ENCODE data around the gene HEG1.
A peak's percentile ranks its signal among the peaks of the same experiment; 100 is the strongest.

HEG1 gene

DNA sequence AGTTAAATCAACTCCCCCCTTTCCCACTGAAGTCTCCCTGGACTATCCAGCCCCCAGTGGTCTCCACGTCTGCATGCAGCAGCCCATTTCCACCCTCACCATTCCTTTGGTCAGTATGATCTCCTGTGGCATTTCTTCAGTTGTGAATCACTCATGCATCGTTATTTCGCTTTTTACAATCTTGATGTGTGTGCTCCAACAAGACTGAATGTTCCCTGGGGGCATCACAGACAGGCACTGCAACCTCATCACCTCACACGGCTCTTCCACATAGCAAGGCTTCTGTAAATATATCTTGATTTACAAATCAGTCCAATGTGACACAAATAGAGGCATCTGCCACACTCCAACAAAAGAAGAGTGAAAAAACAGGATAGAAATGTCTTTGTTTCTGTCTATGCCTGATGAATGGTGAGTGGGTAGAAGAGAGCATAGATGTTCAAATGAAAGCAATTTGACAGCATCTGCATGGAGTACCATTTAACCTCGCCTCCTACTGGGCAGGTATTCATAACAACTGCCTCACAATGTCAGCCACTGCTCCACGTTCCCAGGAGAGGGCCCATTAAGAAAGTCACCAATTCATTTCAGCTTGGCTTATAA, 5.2 kb downstream of the HEG1 start:
- DNase-seq, result peak in 1 of 51 donors; percentile 23

DNA sequence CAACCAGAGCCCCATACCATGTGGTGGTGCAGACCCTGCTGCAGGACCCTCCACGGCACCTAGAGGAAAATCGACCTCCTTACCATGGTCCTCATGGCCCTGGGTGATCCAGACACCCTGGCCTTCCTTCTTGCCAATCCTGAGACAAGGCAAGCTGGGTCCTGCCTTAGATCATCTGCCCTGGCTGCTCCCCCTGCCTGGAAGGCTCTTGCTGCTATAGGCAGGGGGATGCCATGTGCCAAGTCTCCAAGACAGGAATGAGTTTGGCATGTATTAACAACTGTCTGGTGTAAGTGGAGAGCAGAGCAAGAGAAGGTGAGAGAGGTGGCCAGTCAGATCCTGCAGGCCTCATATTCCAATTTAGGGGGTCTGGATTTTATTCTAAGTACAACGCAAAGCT, 7.5 kb downstream of the HEG1 start:
- no peak for DNase-seq

DNA sequence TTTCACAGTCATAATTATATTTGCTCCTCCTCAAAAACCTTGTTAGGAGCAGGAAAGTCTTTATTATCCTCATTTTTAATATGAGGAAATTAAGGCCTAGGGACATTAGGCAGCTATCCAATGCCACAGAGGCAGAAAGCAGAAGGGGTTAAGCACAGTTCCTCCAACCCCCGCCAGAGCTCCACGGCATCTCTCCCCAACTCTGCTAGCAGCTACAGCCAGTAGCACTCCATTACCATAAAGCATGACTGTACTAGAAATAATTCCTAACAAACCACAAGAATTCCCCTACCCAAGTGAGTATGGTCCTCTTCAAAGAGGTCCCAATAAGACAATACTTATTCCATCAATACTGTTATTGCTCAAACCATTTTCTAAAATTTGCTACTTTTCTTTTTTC, 9.8 kb downstream of the HEG1 start:
- no peak for DNase-seq

DNA sequence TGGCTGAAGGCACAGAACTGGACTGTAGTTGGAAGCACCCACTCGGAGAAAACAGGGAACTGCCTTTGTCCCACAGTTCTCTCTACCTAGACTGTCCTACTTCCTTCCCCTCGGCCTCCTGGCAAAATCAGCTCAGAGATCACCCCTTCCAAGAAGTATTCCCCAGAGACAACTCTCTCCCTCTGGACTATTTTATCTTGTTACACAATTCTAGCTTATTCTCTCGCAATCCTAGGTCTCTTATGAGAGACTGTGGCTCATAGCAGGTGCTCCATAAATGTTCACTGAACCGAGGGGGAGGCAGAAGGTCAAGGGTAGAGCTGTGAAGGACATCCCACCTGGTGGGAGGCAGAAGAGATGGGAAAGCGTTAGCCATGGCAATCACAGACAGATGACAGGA, 10.6 kb downstream of the HEG1 start:
- no peak for DNase-seq

DNA sequence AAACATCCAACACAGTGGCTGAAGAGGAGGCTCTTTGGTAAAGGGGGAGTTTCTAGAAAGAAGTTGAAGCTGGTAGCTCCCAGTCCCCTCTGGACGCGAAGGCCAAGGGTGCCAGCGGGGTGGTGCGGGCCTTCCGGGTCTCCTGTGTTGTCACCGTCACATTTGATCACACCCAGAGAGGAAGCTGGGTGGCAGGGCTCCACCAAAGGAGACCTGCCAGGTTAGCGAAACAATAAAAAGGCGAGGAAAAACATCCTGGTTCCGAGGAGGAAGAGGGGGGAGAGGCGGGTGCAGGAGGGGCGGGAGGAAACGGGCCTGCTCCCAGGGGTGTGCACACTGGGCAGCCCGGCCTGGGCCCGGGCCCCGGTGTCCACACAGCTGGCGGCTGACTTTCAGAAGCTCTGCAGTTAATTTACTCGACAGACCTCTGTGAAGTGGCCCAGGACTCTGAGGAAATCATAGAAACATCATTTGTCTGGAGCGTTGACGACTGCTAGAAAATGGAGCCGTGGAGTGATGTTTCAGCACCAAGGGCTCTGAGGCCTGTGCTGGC, 12.1 kb downstream of the HEG1 start:
- DNase-seq, result no peak

DNA sequence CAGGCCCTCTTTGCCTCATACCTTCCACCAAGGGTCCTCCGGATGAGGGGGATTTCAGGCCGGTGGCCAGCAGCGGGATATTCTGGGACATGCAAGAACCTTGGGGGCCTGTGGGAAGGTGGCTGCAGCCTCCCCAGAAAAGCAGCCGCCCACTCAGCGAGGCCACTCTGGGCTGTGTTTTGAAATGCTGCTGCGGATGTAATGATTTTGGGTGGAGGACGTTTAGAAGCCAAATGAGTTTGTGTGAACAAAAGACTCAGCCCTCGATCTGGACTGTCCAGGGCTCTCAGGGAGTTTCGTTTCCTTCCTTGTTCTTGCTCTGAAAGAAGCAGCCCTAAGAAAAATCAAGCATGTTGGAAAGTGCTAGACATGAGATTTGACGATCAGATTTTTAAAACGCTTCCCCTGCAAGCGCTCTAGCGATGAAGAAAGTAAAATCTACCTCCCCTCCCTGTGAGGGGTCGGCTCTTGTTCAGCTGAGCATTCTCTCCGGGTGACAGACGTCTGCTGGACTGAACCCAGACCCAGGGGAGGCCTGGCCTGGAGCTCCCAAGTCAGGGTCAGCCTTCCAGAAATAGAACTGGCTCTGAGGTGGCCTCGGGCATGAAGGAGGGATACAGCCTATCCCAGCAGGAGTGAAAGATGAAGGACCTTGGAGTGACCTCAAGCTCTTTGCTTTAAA, 12.9 kb downstream of the HEG1 start:
- peak in 4 of 51 donors; percentile 5 to 31 (median 20) for DNase-seq

DNA sequence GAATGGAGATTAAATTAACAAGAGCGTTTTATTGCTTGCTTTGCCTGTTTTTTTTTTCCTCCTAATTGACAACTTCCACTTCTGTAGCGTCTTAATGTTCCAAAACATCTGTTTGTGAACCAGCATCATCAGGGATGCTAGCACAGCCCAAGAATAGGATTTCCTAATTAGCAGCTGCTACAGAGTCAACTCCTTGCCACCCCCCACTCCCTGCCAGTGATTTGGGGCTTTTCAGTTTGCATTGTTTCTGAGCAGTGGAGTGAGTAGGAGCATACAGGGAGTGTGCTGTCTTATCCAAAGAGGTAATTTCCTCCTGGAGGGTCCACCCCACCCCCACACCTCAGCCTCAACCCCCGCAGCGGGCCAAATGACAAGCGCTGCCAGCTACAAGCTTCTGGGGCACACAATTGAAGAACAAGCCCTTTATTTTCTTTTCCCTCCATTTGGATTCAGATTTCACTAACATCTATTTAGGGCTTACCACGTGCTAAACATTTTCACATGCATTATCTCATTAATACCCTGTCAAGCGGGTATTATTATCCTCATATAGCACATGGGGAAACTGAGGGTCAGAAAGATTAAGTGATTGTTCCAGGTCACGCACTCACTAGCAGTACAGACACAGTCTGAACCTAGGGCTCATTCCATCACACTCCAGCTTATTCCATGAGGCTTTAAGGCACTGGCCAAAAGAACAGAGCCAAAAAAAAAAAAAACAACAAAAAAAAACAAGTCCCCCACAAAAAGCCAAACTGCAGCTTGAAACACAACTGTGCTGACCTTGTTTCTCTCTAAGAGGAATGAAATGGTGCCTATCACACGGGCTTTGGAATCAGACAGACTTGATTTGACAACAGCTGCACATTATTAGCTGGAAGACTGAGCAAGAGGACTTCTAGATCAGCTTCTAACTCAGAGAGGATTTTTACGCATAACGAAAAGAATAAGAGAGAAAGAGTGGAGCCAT, 16.4 kb downstream of the HEG1 start:
- peak in 12 of 51 donors; percentile 10 to 64 (median 30) for DNase-seq

DNA sequence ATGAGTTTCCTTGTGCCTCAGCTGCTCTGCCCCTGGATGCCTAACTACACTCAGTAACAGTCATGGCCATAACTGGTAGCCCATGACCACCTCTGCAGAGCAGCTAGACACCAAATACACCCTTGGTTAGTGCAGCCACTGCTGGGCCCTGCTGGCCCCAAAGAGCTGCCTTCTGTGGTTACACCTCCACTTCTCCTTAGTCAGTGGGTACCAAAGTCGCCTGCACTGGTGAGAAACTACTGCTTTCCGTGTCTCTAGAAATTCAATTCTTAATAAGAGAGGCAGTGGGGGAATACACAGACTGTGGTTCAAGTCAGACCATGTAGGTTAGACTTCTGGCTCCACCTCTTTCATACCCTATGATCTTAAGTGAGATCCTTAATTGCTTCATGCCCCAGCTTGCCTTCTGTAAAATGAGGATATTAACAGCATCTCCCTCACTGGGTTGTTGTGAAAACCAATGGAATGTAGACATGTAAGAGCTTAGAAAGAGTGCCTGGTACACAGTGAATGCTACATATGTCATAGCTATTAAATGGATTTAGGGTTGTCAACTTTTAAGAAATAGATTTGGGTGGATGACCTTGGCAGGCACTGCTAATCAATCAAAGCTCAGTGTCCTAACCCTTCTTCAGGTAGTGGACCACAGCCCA, 18.2 kb downstream of the HEG1 start:
- no peak for DNase-seq

DNA sequence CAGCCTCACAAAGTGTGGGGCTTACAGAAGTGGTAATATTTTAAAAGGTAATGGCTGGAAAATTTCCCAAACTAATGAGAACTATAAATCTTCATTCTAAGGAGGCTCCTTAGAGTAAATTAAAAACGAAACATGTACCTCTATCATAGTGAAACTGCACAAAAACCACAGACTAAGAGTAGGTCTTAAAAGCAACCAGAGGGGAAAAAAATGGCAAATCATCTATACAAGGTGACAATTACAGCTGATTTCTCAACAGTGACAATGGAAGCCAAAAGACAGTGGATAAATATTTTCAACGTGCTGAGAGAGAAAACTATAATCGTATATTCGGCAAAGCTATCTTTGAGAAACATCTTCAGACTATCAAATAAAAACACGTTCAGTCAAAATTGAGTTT, 20.6 kb downstream of the HEG1 start:
- DNase-seq, result no peak

DNA sequence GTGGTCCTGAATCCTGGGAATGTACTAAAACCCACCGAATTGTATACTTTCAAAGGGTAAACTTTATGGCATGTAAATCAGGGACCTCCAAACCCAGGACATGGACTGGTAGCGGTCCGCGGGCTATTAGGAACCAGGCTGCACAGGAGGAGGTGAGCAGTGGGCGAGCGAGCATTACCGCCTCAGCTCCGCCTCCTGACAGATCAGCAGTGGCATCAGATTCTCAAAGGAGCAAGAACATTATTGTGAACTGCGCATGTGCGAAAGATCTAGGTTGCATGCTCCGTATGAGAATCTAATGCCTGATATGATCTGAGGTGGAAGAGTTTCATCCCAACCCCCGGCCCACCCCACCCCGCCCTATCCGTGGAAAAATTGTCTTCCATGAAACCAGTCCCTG, 22.2 kb downstream of the HEG1 start:
- DNase-seq, result no peak

DNA sequence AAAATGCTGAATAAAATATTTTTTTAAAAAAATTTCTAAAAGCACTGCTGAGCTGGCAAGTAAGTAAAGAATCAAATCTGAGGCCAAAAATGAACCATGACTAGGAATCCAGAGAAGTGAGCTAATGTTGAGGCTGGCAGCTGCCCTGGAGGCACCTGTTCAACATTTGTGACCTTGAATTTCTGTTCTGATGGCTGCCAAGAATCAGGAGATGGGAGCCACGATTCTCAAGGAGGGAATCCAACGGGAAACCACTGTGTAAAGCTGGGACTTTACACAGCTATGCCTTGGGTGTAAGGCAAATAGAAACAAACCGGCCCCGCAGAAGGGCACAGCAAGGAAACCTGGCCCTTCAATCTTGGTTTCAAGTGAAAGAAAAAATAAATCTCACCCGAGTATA, 22.7 kb downstream of the HEG1 start:
- DNase-seq, result no peak

DNA sequence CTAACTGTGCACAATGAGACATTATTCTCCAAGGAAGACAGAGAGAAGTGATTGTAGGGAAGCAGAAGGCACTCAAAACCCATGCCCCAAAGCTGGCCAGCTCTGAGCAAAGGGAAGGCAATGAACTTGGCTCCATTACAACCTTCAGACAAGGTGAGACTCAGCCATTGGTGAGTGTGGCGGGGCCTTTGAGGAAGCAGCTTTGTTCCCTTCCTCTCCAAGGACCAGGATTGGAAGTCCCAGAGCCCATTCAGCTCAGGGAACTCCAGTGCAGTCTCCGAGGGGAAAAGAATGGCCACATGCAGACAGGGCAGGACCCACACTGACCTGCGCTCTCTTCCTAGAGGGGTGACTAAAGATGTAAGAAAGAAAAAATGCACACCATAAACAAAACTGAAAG, 23.1 kb downstream of the HEG1 start:
- no peak for DNase-seq

DNA sequence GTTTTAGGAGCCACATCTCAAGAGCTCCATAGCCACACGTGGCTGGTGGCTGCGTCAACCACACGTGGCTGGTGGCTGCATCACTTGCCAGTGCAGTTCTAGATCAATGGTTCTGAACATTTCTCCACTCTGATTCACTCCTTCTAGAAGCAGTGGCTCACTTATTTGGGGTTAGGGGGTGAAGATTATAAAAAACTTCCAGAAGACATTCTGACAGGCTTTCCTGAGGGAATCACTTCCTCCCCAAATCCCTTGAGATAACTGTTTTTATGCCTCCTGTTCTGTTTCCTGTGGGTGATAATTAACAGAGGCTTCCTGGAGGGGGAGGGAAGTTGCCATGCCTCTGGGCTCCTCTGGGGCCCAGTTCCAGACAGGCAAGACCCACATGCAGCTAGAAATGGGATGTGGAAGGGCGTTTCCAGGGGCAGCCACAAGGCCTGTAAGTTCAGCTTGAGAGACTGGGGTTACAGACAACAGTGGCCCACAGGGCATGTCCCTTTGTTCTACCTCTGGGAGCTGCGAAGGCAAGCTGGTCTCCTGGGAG, 23.6 kb downstream of the HEG1 start:
- no peak for DNase-seq

DNA sequence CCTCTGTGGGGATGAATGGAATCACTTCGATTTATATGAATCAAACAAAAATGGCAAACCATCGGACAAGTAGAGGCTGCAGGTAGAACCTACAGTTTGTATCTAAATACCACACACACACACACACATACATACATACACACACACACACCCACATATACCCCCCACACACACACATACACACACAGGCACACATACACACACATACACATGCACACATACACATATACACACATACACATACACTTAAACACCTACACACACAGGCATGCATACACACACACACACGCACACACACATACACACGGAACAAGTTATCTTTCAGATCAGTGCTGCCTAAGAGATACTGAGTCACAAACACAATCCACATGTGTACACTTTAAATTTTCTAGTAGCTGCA, 24.3 kb downstream of the HEG1 start:
- DNase-seq, result no peak

DNA sequence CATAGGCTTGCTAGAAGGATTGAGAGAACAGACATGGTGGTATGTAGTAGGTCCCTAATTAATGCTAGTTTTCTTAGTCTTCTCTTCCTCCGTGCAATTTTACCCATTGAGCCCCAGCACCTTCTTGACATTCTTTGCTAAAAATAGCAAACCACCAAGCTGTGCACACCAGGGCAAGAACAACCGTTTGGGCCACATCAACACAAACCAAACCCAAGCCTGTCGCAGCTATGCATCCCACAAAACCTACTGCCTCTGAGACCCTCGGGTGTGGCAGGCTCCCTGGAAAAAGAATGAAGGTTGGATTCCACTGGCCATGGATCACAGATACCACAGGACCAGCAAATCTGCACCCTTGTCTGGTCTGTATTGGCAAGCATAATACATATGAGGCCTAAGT, 27.1 kb downstream of the HEG1 start:
- no peak for DNase-seq

DNA sequence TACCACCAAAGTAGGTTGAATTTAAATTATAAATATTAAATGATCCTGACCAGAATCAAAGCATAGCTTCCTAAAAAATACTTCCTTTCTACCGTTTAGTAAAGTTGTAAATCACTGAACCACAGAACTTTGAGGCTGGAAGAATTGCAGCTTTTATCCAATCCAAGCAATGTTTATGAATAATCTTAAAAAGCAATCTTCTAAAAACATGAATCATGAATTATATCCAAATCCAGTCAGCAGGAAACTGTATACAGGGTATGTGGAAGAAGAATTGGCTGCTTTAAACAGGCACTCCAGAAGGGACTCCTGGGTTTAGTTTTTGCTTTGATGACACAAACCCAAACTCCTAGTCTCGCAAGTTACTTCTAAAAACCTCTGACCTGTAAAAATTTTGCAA, 30.2 kb downstream of the HEG1 start:
- DNase-seq, result no peak

DNA sequence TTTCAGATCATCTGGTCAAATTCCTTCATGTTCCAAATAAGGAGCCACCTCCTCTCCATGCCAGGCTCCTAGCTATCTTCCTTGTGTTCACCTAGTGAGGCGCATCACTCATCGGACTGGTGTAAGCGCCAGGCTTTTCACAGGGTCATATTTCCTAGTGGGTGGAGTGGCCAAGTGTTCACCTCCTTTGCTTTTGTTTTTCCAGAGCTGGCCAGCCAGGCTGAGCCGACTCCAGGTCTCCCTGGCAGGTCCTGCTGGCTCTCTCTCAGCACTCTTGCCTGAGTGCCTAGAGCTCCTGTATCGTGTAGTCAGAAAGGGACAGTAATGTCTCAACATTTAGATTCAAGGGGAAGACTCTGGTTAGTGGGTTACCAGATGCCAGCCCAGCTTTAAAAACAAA, 31.0 kb downstream of the HEG1 start:
- DNase-seq, result peak in 4 of 51 donors; percentile 9 to 52 (median 15)

DNA sequence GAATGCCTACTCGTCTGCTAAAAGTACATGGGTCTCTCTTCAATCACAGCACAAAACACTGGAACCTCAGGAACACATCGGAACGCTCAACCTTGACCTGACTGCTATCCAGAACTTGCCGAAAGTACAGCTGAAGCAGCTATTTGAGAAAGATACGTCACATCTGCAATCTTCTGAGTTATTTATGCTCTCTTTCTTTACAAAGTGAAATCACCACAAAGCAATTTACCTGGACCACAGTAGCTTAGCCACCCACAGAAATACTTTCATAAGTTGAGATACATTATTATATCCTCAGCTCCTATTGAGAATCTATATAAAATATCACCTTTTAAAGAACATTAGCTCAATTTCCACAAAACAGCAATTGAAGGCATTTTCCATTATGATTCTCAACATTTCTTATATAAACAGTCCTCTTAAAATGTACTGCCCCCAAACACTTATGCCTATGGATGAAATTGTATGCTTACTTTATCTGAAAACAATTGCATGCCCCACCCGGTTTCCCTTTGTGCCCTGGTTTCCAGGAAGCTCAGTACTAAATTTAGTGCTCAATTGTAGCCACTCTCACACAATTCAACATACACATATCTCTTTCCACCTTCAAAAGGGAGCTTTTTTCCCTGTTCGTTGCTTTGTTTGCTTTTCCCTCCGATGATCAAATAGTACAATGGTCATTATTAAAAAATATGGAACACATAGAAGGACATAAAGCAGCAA, 31.8 kb downstream of the HEG1 start:
- DNase-seq, result no peak

DNA sequence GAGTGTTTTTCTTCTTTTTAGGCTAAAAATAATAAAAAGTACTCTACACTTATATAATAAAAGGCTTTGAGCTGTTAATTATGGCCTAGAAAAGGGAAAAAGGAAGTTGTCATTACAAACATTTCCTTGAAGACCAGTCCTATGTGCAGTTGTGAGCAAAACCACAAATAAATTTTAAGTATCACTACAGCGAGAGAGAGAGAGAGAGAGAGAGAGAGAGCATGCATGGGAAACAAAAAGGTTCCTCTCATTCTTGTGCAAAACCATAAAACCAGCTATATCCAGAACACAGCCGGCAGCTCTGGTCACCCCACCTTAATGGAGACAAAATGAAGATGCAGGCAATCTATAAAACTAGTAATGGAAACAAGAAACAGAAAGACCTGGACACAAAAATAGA, 33.6 kb downstream of the HEG1 start:
- DNase-seq, result no peak

DNA sequence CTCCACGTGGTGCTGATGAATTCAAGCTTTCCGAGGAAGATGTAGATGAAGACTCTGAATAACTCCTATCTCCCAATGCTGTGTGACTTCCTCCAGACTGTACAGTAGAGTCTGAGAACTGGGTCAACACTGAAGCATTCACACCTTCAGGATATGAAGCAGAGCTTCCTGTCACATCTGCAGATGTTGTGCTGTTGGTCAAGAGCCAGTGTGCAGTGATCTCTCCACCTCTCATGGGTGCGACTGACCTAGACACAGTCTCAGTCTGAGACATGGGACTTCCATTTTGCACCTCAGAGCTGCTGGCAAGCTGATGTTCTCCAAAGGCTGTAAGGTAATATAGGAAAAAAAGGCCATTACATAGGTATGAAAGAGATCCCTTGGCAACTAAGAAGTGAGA, 36.5 kb downstream of the HEG1 start:
- no peak for DNase-seq

DNA sequence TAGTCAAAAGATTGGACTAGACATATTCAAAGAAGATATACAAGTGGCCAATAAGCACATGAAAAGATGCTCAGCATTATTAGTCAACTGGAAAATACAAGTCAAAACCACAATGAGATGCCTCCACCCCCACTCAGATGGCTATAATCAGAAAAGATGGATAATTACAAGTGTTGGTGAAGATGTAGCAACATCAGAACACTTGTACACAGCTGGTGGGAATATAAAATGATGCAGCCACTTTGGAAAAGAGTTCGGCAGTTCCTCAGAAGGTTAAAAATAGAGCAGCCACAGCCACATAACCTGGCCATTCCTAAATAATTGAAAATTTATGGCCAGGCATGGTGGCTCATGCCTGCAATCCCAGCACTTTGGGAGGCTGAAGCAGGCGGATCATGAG, 38.4 kb downstream of the HEG1 start:
- DNase-seq, result no peak
